Measurements from ENCODE around the gene KIN.

- TF ChIP-seq, protein P1, sequence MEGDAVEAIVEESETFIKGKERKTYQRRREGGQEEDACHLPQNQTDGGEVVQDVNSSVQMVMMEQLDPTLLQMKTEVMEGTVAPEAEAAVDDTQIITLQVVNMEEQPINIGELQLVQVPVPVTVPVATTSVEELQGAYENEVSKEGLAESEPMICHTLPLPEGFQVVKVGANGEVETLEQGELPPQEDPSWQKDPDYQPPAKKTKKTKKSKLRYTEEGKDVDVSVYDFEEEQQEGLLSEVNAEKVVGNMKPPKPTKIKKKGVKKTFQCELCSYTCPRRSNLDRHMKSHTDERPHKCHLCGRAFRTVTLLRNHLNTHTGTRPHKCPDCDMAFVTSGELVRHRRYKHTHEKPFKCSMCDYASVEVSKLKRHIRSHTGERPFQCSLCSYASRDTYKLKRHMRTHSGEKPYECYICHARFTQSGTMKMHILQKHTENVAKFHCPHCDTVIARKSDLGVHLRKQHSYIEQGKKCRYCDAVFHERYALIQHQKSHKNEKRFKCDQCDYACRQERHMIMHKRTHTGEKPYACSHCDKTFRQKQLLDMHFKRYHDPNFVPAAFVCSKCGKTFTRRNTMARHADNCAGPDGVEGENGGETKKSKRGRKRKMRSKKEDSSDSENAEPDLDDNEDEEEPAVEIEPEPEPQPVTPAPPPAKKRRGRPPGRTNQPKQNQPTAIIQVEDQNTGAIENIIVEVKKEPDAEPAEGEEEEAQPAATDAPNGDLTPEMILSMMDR (IDR thresholded peaks at IDR 0.05): no peak
- no peak for TF ChIP-seq POLR2A (IDR thresholded peaks at IDR 0.05)
Observed at GRCh38 chr10:7715515-7715914, 72.3 kb downstream of the KIN start.

All from heart left ventricle (tissue), 13 donors.